ENCODE results near the gene CLCF1.

Gene CLCF1

DNA sequence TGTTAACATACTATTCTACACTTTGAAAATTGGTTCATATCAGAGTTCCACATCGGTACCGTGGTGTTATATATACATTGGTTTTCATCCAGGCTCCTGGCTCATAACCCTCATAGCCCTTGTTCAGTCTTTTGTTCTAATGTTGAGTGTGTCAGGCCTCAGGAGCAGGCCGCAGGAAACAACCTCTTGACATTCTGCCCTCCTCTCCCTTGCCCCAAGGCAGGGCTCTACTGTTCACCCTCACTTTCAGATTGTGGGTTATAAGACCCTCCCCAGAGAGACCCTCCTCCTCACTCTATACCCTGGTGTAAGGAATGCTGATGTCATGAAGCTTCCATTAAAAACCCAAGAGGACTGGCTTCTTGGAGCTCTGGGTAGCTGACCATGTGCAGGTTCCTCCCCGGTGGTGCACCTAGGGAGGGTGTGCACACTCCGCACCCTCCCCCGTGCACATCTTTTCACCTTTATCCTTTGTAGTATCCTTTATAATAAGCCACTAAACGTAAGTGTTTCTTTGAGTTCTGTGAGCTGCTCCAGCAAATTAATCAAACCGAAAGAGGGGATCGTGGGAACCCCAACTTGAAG, 58.0 kb downstream of the CLCF1 start:
- H2AFZ ChIP-seq (ENCODE audit: low read length), result no peak overlapping the region

DNA sequence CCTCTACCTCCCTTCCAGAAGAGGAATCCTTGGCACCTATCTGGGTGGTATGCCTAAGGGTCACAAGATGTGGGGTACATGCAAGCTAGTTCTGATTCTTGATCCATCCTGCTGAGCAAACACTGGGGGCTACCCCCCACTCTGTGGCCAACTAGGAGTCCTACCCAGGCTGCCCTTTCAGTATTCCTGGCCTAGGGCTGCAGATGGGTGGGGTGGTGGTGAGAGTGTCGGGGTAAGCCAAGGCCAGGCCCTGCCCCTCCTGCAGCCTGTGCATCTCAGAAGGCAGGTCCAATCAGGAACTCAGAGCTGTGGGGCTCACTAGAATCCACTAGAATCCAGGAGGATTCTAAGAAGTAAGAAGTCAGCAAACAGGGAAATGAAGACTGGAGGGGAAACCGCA, 59.2 kb downstream of the CLCF1 start:
- no peak overlapping the region for H3K27ac ChIP-seq (ENCODE audit: low read depth, low read length, poor library complexity, severe bottlenecking)
- H3K4me3 ChIP-seq (ENCODE audit: low read depth, low read length, poor library complexity, severe bottlenecking), result no peak overlapping the region
- H3K79me2 ChIP-seq (ENCODE audit: insufficient read depth, low read length), result no peaks in the 10 kb centered on the region
- H3K4me2 ChIP-seq (ENCODE audit: low read length), result no peak overlapping the region
- TF ChIP-seq EZH2 (IDR thresholded peaks at IDR 0.05; ENCODE audit: borderline replicate concordance, low read length), result no peak
- TF ChIP-seq, protein P1, sequence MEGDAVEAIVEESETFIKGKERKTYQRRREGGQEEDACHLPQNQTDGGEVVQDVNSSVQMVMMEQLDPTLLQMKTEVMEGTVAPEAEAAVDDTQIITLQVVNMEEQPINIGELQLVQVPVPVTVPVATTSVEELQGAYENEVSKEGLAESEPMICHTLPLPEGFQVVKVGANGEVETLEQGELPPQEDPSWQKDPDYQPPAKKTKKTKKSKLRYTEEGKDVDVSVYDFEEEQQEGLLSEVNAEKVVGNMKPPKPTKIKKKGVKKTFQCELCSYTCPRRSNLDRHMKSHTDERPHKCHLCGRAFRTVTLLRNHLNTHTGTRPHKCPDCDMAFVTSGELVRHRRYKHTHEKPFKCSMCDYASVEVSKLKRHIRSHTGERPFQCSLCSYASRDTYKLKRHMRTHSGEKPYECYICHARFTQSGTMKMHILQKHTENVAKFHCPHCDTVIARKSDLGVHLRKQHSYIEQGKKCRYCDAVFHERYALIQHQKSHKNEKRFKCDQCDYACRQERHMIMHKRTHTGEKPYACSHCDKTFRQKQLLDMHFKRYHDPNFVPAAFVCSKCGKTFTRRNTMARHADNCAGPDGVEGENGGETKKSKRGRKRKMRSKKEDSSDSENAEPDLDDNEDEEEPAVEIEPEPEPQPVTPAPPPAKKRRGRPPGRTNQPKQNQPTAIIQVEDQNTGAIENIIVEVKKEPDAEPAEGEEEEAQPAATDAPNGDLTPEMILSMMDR (IDR thresholded peaks at IDR 0.05; ENCODE audit: low read length), result no peak
- no peaks in the 10 kb centered on the region for H3K9me2 ChIP-seq (ENCODE audit: low read depth, low read length)
- no peaks in the 10 kb centered on the region for H4K20me1 ChIP-seq (ENCODE audit: insufficient read depth, low read length)
- no peaks in the 10 kb centered on the region for H3K27me3 ChIP-seq (ENCODE audit: insufficient read depth, low read length)
- H2AFZ ChIP-seq (ENCODE audit: low read length), result no peak overlapping the region
- no peak overlapping the region for H3K9ac ChIP-seq (ENCODE audit: low read length)
- no peaks in the 10 kb centered on the region for H3K9me3 ChIP-seq (ENCODE audit: low read length)
- H3F3A ChIP-seq (ENCODE audit: insufficient read depth, low read length), result no peaks in the 10 kb centered on the region
- H3K36me3 ChIP-seq (ENCODE audit: insufficient read depth, low read length), result no peaks in the 10 kb centered on the region
- H3K4me1 ChIP-seq (ENCODE audit: insufficient read depth, low read length, severe bottlenecking), result peaks cover 22% of the 10 kb centered on the region

More for the DNA sequence above, 58.0 kb downstream of the CLCF1 start:
- TF ChIP-seq EZH2 (IDR thresholded peaks at IDR 0.05; ENCODE audit: borderline replicate concordance, low read length), result no peak
- TF ChIP-seq, protein P1 (IDR thresholded peaks at IDR 0.05; ENCODE audit: low read length), result no peak
- Histone ChIP-seq H3F3A (ENCODE audit: insufficient read depth, low read length) (no peaks in the 10 kb centered on the region), H3K4me3 (ENCODE audit: low read depth, low read length, poor library complexity, severe bottlenecking) (no peak overlapping the region), H3K79me2 (ENCODE audit: insufficient read depth, low read length) (no peaks in the 10 kb centered on the region), H3K4me1 (ENCODE audit: insufficient read depth, low read length, severe bottlenecking) (peaks cover 22% of the 10 kb centered on the region), H3K27ac (ENCODE audit: low read depth, low read length, poor library complexity, severe bottlenecking) (no peak overlapping the region), H3K9ac (ENCODE audit: low read length) (no peak overlapping the region), H3K9me2 (ENCODE audit: low read depth, low read length) (no peaks in the 10 kb centered on the region), H3K36me3 (ENCODE audit: insufficient read depth, low read length) (no peaks in the 10 kb centered on the region), H3K27me3 (ENCODE audit: insufficient read depth, low read length) (no peaks in the 10 kb centered on the region), H3K4me2 (ENCODE audit: low read length) (no peak overlapping the region), H3K9me3 (ENCODE audit: low read length) (no peaks in the 10 kb centered on the region), H4K20me1 (ENCODE audit: insufficient read depth, low read length) (no peaks in the 10 kb centered on the region)

All from OCI-LY1 (cell line).